Naive thymus-derived CD4-positive, alpha-beta T cell (primary cell): ENCODE data around the gene MYEOV. TPM values are rescaled to one million over a fixed set of nuclear protein-coding genes. Genes with fewer than 3 reads are reported as not detected.

Experiments
- ATAC-seq: fragments of 150-1000 bp; cut with Tn5 transposase; 2 replicates; pipeline ENCODE4 v1.10.0; 2021; ENCODE audit warnings: mild to moderate bottlenecking, moderate library complexity
- CTCF ChIA-PET: fragments of 350-600 bp; sonication (Branson Sonifier 250); formaldehyde crosslinking; loops from one replicate; lab custom pipeline; 2021; ENCODE audit warnings: antibody characterized with exemption; lab: Charles Lee
- POLR2A ChIA-PET: fragments of 350-600 bp; sonication (Branson Sonifier 250); formaldehyde crosslinking; loops from one replicate; lab custom pipeline; 2021; ENCODE audit warnings: antibody characterized with exemption, inconsistent platforms; lab: Charles Lee
- DNase-seq, 9 donors: peaks; one replicate each; pipeline versions ENCODE4 v3.0.0 to v3.0.0-alpha.2; 2020 to 2022; ENCODE audit warnings: mixed read lengths in 1 of 9
- H3K27ac ChIP-seq: one replicate; pipeline ENCODE4 v1.7.0; 2013; ENCODE audit warnings: mild to moderate bottlenecking, low read depth, low read length, moderate library complexity
- H3K27me3 ChIP-seq, 2 donors: one replicate each; pipeline ENCODE4 v1.7.0; 2013; ENCODE audit warnings: low read length in 2 of 2, mild to moderate bottlenecking in 2 of 2, moderate library complexity in 2 of 2; ENCODE audit not compliant: control insufficient read depth in 2 of 2, insufficient read depth in 2 of 2
- H3K36me3 ChIP-seq, 3 experiments: 1 replicate in 2 of 3; 2 replicates in 1 of 3; pipeline ENCODE4 v1.7.0; 2013; ENCODE audit warnings: low read length in 3 of 3, mild to moderate bottlenecking in 3 of 3, moderate library complexity in 1 of 3; ENCODE audit not compliant: insufficient read depth in 3 of 3, control insufficient read depth in 2 of 3
- H3K4me1 ChIP-seq, 2 donors: one replicate each; pipeline ENCODE4 v1.7.0; 2013; ENCODE audit warnings: low read length in 2 of 2, mild to moderate bottlenecking in 2 of 2, moderate library complexity in 1 of 2; ENCODE audit not compliant: control insufficient read depth in 2 of 2, insufficient read depth in 2 of 2
- H3K4me3 ChIP-seq: 2 replicates; pipeline ENCODE4 v1.7.0; 2013; ENCODE audit warnings: mild to moderate bottlenecking, low read length
- H3K9me3 ChIP-seq, 3 experiments: 1 replicate in 2 of 3; 2 replicates in 1 of 3; pipeline ENCODE4 v1.7.0; 2013; ENCODE audit warnings: low read length in 3 of 3; ENCODE audit not compliant: control insufficient read depth in 2 of 3
- H3K27ac Mint-ChIP-seq, 9 donors: one replicate each; pipeline ENCODE4 v1.8.0; 2020 to 2022; ENCODE audit warnings: mixed read lengths in 9 of 9, mild to moderate bottlenecking in 8 of 9, moderate library complexity in 5 of 9, inconsistent platforms in 2 of 9
- H3K27me3 Mint-ChIP-seq, 5 donors: one replicate each; pipeline ENCODE4 v1.8.0; 2021 to 2022; ENCODE audit warnings: mixed read lengths in 5 of 5, mild to moderate bottlenecking in 1 of 5
- H3K36me3 Mint-ChIP-seq, 5 donors: one replicate each; pipeline ENCODE4 v1.8.0; 2020 to 2022; ENCODE audit warnings: mixed read lengths in 5 of 5, mild to moderate bottlenecking in 3 of 5, inconsistent platforms in 1 of 5
- H3K4me1 Mint-ChIP-seq, 7 donors: one replicate each; pipeline ENCODE4 v1.8.0; 2020 to 2022; ENCODE audit warnings: mixed read lengths in 7 of 7, mild to moderate bottlenecking in 3 of 7, inconsistent platforms in 1 of 7
- H3K4me3 Mint-ChIP-seq, 10 donors: one replicate each; pipeline ENCODE4 v1.8.0; 2020 to 2022; ENCODE audit warnings: mild to moderate bottlenecking in 10 of 10, mixed read lengths in 10 of 10, moderate library complexity in 6 of 10, inconsistent platforms in 2 of 10
- H3K9me3 Mint-ChIP-seq, 11 donors: one replicate each; pipeline ENCODE4 v1.8.0; 2020 to 2022; ENCODE audit warnings: mixed read lengths in 11 of 11, mild to moderate bottlenecking in 4 of 11, inconsistent platforms in 1 of 11, moderate library complexity in 1 of 11
- intact Hi-C, 2 donors: fragments of 100-400 bp; cut with micrococcal nuclease; formaldehyde crosslinking; loops; one replicate each; pipeline ENCODE4 v1.15.1; 2023
- polyA plus RNA-seq, 2 donors: library from polyadenylated mRNA; unstranded; fragments of 300-500 nt; fragmentation: Illumina TruSeq; gene quantifications; one replicate each; pipeline ENCODE4 v1.2.3, GENCODE V29; 2021
- total RNA-seq, 6 experiments: library from RNA in 5 of 6; stranded (reverse) in 5 of 6; gene quantifications; 1 replicate in 5 of 6; 2 replicates in 1 of 6; pipeline ENCODE4 v1.2.3 and lab custom pipeline; 2021 to 2026

Gene MYEOV
- total and polyA plus RNA-seq, 7 experiments from 2014 or later = 0.20 to 0.32 TPM; not detected in 5

DNA sequence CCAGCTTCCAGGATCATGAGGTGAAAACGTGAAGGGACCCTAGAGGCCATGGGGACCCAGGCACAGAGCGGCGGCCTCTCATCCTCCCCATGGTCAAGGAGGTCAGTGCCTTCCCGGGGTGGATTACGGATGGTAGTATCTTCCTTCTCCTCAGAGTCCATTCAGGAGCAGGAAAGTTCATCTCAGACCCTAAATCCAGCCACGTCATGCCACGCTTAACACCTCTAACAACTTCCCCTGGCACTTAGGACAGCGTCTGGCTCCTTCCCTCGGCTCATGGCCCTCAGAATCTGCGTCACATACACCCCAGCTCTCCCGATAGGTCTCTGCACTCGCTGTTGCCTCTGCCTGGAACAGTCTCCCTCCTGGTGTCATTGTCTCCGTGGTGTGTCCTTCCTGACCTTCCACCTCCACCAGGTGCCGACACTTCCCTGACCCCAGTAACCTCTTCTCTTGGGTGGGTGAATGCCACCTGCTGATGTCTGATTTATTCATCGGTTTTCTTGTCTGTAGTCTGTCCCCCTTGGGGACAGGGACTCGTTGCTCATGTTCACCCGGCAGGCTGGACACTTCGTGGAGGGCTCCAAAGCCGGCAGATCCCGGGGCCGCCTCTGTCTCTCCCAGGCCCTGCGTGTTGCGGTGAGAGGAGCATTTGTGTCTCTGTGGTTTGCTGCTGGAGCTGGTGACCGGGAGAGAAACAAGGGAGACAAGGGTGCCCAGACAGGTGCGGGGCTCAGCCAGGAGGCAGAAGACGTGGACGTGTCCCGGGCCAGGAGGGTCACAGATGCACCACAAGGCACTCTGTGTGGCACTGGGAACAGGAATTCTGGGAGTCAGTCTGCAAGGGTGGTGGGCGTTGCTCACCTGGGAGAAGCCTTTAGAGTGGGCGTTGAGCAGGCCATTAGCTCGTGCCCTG, 1.4 kb downstream of the MYEOV start:
- H3K27ac Mint-ChIP-seq = peak overlapping the region in 5 of 9 donors; percentile 8 to 45 (median 32)
- ChIA-PET CTCF (interaction anchor here (1.0 to 5.9 kb wide), 3 partner anchors 16 to 349 kb away, joined by 3 to 32 read pairs (median 3); no protein-coding TSS in a partner anchor), POLR2A (interaction anchor here (1.3 kb wide), 1 partner anchor 17 kb away, joined by 4 read pairs; no protein-coding TSS in a partner anchor)
- peaks cover 0 to 2% (median 0%) of the 10 kb centered on the region in 11 donors for H3K9me3 Mint-ChIP-seq
- DNase-seq (no peak), ATAC-seq (no peak)
- H3K4me1 Mint-ChIP-seq = peaks cover 33 to 64% (median 50%) of the 10 kb centered on the region in 7 donors
- H3K9me3 ChIP-seq = no peaks in the 10 kb centered on the region
- H3K36me3 Mint-ChIP-seq = peaks cover 0 to 1% (median 0%) of the 10 kb centered on the region in 5 donors
- intact Hi-C loops = loop anchor here (5.0 to 10.0 kb wide), 5 partner anchors 42 to 458 kb away; no protein-coding TSS in a partner anchor
- H3K36me3 ChIP-seq = no peaks in the 10 kb centered on the region
- no peak overlapping the region for H3K27ac ChIP-seq
- H3K4me3 Mint-ChIP-seq = peak overlapping the region in 8 of 10 donors; percentile 2 to 90 (median 42)
- H3K4me1 ChIP-seq = peaks cover 36 to 37% of the 10 kb centered on the region in 2 donors
- H3K27me3 ChIP-seq = no peaks in the 10 kb centered on the region
- H3K27me3 Mint-ChIP-seq = no peaks in the 10 kb centered on the region
- no peak overlapping the region for H3K4me3 ChIP-seq

DNA sequence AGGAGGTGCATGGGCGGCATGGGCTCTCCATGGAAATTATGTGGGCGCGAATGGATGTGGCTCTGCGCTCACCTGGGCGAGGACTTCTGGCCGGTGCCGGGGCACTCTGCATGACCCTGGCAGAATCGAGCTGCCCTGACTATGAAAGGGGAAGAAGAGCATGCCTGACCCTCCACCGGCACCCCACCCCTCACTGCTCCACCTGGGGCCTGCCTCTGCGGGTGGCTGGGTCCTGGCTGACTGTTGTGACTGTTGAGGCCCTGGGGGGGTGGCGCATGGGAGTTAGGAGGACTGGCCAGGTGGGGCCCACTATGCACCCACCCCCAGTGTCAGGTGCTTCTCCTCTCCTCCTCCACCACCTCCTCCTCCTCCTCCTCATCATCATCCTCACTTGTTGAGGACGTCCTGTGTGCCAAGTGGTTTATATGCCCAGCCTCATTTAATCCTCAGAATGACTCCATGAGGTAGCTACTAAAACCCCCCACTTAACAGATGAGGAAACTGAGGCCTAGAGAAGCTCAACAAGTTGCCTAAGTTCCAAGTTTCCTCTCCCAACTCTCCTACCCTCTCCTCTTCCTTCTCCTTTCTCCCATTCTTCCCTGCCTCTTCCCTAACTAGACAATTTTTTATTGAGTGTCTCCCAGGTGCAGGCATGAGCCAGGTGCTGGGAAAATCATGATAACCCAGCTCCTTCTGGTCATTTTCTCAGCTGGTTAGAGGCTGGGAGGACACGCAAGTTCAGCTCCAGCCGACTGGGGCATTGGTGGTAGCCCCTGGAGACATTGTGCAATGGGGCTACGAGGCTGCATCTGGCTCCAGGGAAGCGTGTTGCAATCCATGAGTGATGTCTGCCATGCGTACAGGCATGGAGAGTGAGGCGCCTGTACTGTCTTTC, 2.3 kb downstream of the MYEOV start:
- POLR2A ChIA-PET = interaction anchor here (0.7 to 2.3 kb wide), 4 partner anchors 10 to 247 kb away, joined by 3 to 7 read pairs (median 4); no protein-coding TSS in a partner anchor
- Histone ChIP-seq H3K9me3 (no peaks in the 10 kb centered on the region), H3K4me3 (peak overlapping the region; percentile 39), H3K4me1 (peaks cover 36 to 37% of the 10 kb centered on the region in 2 donors), H3K27me3 (no peaks in the 10 kb centered on the region), H3K27ac (no peak overlapping the region), H3K36me3 (no peaks in the 10 kb centered on the region)
- DNase-seq (no peak), ATAC-seq (no peak)
- Mint-ChIP-seq H3K36me3 (peaks cover 0 to 1% (median 0%) of the 10 kb centered on the region in 5 donors), H3K4me3 (peak overlapping the region in 9 of 10 donors; percentile 35 to 90 (median 87)), H3K27ac (peak overlapping the region in 8 of 9 donors; percentile 4 to 93 (median 81)), H3K27me3 (no peaks in the 10 kb centered on the region), H3K9me3 (peaks cover 0 to 2% (median 0%) of the 10 kb centered on the region in 11 donors), H3K4me1 (peaks cover 33 to 64% (median 56%) of the 10 kb centered on the region in 7 donors)
- intact Hi-C loops = loop anchor here (5.0 to 10.0 kb wide), 5 partner anchors 41 to 459 kb away; no protein-coding TSS in a partner anchor
- CTCF ChIA-PET = interaction anchor here (0.6 to 5.9 kb wide), 3 partner anchors 196 to 387 kb away, joined by 3 to 32 read pairs (median 4); no protein-coding TSS in a partner anchor

DNA sequence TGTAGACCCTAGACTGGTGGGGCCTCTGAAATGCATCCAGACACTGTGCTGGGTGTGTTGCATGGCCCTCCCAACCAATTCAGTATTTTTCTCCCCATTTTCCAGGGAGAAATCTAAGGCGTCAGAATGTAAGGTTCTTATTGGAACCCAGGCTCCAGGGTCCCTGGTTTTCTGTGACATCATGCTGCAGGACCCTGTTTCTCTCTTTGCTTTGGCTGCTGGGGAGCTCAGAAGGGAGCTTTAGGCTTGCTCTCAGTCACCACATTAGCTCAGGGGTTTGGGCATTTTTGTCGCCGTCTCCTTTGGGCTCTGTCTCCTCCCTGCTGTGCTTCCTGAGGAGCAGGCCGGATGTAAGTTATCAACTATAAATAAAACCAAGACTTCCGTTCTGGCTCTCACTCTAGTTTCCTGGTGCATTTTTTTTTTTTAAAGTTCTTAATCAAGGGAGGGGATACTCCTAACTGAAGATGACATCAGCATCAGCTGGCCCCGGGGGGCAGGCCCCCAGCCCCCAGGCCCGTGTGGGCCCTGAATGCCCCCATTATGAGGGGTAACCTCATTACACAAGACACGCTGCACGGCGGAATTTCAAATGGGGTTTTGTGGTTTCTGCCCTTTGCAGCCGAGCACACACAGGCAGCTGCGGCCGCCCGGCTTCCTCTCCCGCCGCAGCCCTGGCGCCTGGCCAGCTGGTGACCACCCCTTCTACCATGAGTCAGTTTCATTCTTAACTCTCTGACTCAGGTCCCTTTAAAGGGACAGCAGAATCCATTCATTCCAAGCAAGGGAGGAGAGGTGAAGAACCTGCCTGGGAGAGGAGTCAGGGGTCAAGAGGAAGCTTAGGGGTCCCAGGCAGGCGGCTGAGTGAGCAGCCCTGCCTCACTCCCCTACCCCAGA, 3.2 kb downstream of the MYEOV start:
- Mint-ChIP-seq H3K27me3 (no peaks in the 10 kb centered on the region), H3K9me3 (peaks cover 0 to 2% (median 0%) of the 10 kb centered on the region in 11 donors), H3K4me3 (peak overlapping the region; percentile 35 to 90 (median 87)), H3K27ac (peak overlapping the region; percentile 4 to 93 (median 86)), H3K4me1 (peaks cover 33 to 68% (median 56%) of the 10 kb centered on the region in 7 donors), H3K36me3 (peaks cover 0 to 1% (median 0%) of the 10 kb centered on the region in 5 donors)
- intact Hi-C loops = loop anchor here (1.0 to 10.0 kb wide), 6 partner anchors 15 to 460 kb away; no protein-coding TSS in a partner anchor
- DNase-seq = peak; percentile 48 to 86 (median 63)
- Histone ChIP-seq H3K9me3 (no peaks in the 10 kb centered on the region), H3K36me3 (no peaks in the 10 kb centered on the region), H3K27ac (peak overlapping the region; percentile 49), H3K4me3 (peak overlapping the region; percentile 39), H3K27me3 (no peaks in the 10 kb centered on the region), H3K4me1 (peaks cover 36 to 37% of the 10 kb centered on the region in 2 donors)
- ChIA-PET CTCF (interaction anchor here (0.6 to 5.9 kb wide), 4 partner anchors 60 to 387 kb away, joined by 3 to 32 read pairs (median 4); no protein-coding TSS in a partner anchor), POLR2A (interaction anchor here (0.7 to 2.3 kb wide), 4 partner anchors 10 to 248 kb away, joined by 3 to 7 read pairs (median 4); no protein-coding TSS in a partner anchor)
- peak; percentile 68 for ATAC-seq

DNA sequence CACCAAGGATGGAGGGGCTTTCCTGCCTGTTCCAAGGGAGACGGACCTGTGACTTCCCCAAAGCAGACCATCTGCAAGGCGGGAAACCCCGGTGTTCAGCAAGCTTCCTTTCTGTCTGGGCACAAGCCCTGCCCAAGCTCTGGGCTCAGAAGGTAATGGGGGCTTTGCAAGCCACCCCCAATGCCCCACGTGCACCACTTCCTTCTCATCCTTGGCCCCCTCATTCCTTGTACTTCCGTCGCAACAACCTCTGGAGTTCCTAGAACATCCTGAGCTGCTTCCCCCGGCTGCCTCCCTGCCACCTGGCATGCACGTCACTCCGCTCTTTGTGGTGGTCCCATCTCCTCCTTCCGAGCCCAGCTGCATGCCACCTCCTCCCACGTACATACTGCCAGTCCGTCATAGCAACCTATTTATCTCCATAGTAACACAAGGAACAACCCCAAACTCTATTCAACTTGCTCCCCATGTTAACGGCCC, 3.9 kb downstream of the MYEOV start:
- Histone ChIP-seq H3K4me3 (peak overlapping the region; percentile 39), H3K27me3 (no peaks in the 10 kb centered on the region), H3K36me3 (no peaks in the 10 kb centered on the region), H3K4me1 (peaks cover 33 to 36% of the 10 kb centered on the region in 2 donors), H3K27ac (peak overlapping the region; percentile 59), H3K9me3 (no peaks in the 10 kb centered on the region)
- peaks cover 0 to 2% (median 0%) of the 10 kb centered on the region in 11 donors for H3K9me3 Mint-ChIP-seq
- peak in 7 of 9 donors; percentile 31 to 63 (median 62) for DNase-seq
- peak; percentile 54 for ATAC-seq
- CTCF ChIA-PET = interaction anchor here (0.6 to 5.9 kb wide), 2 partner anchors 59 to 347 kb away, joined by 3 to 32 read pairs; no protein-coding TSS in a partner anchor
- H3K27ac Mint-ChIP-seq = peak overlapping the region; percentile 56 to 93 (median 87)
- intact Hi-C loops = loop anchor here (1.0 to 10.0 kb wide), 8 partner anchors 14 to 461 kb away; no protein-coding TSS in a partner anchor
- H3K4me3 Mint-ChIP-seq = peak overlapping the region; percentile 35 to 90 (median 87)
- peaks cover 0 to 1% (median 0%) of the 10 kb centered on the region in 5 donors for H3K36me3 Mint-ChIP-seq
- POLR2A ChIA-PET = interaction anchor here (2.3 kb wide), 1 partner anchor 9 kb away, joined by 7 read pairs; no protein-coding TSS in a partner anchor
- H3K4me1 Mint-ChIP-seq = peaks cover 40 to 71% (median 60%) of the 10 kb centered on the region in 7 donors
- no peaks in the 10 kb centered on the region for H3K27me3 Mint-ChIP-seq
